Adrenal gland (tissue), 12 donors: ENCODE measurements around the gene NINJ1. TPM values are rescaled to one million over a fixed set of nuclear protein-coding genes. Genes with fewer than 3 reads are reported as not detected.

Experiments used
- DNase-seq, 7 donors: peaks; one replicate each; pipeline ENCODE4 v3.0.0-alpha.2; 2019 to 2020
- H3K27ac ChIP-seq, 5 donors: fragments of 200-600 bp; sonication (generic) in 4 of 5; 1 replicate in 3 of 5; 2 replicates in 2 of 5; pipeline versions ENCODE4 v1.5.1 to v1.8.0; 2016 to 2020; ENCODE audit warnings: mild to moderate bottlenecking in 1 of 5
- H3K27me3 ChIP-seq: fragments of 200-600 bp; 2 replicates; pipeline ENCODE4 v1.8.0; 2021
- H3K36me3 ChIP-seq, 2 donors: fragments of 200-600 bp; replicated peaks in 1 of 2; 1 replicate in 1 of 2; 2 replicates in 1 of 2; pipeline versions ENCODE4 v1.5.1 to v1.8.0; 2018 to 2022
- H3K4me1 ChIP-seq, 2 donors: fragments of 200-600 bp; replicated peaks in 1 of 2; 1 replicate in 1 of 2; 2 replicates in 1 of 2; pipeline versions ENCODE4 v1.5.1 to v1.8.0; 2018 to 2021
- H3K4me3 ChIP-seq, 4 donors: fragments of 200-600 bp; sonication (generic) in 3 of 4; one replicate each; pipeline ENCODE4 v1.5.1; 2016 to 2018
- H3K9me3 ChIP-seq, 3 donors: fragments of 200-600 bp; sonication (generic) in 1 of 3; replicated peaks in 1 of 3; 1 replicate in 2 of 3; 2 replicates in 1 of 3; pipeline versions ENCODE4 v1.5.1 to v1.8.0; 2016 to 2021
- POLR2A ChIP-seq, 2 donors: fragments of 450-650 bp; IDR thresholded peaks; one replicate each; pipeline ENCODE4 v1.6.1; 2017; ENCODE audit warnings: antibody characterized with exemption in 2 of 2, mild to moderate bottlenecking in 2 of 2, moderate library complexity in 1 of 2
- WGBS, 4 donors: extraction: QIAGEN DNeasy Blood & Tissue Kit in 2 of 4; methylation state at CpG; one replicate each; pipeline versions ENCODE4 v1.1.5 to v1.1.7; 2013 to 2017; 5-methylcytosine and 5-hydroxymethylcytosine counted together
- intact Hi-C, 2 donors: fragments of 100-400 bp; cut with DNase I; formaldehyde crosslinking; loops; one replicate each; pipeline versions ENCODE4 v1.14.1 to v1.15.0; 2022 to 2023
- polyA plus RNA-seq, 3 donors: library from polyadenylated mRNA; stranded (reverse); fragments of 200-250 nt in 2 of 3; fragments of 350-450 nt in 1 of 3; fragmentation: Illumina TruSeq in 1 of 3; extraction: RNeasy Lipid Tissue Mini Kit (QIAGEN cat#74804) in 1 of 3; gene quantifications; one replicate each; pipeline ENCODE4 v1.2.3, GENCODE V29; 2013 to 2014
- total RNA-seq, 9 donors: library from RNA; depleted of rRNA in 4 of 9; stranded (reverse); fragments of >200 nt in 4 of 9; fragments of 120-200 nt in 1 of 9; fragmentation: NEBNext Ultra II Directional in 1 of 9; extraction: Animal tissue kit (Norgen Biotek cat#: 25700) in 1 of 9; gene quantifications; one replicate each; pipeline versions ENCODE4 v1.1.0 to v1.2.4, GENCODE V29; 2013 to 2023
- TF ChIP-seq, protein P1 (sequence below), 6 experiments: fragments of 450-650 bp in 4 of 6; fragments of 200-600 bp in 2 of 6; sonication (generic) in 1 of 6; IDR thresholded peaks; 1 replicate in 5 of 6; 2 replicates in 1 of 6; pipeline versions ENCODE4 v1.5.1 to v1.8.0; 2016 to 2021; ENCODE audit warnings: antibody characterized with exemption in 6 of 6, mild to moderate bottlenecking in 2 of 6, moderate library complexity in 1 of 6
- donor health status: healthy with polysubstance abuse.
- donor health status: Bipolar disorder and iron deficiency.
- donor health status: DM: yes; HTN: yes; CAD: no.
- donor health status: DM: no; HTN: no; CAD: no.
- donor health status: DM: no; HTN: no; CAD: no.
- donor health status: DM: yes; HTN: yes; CAD: no.

The NINJ1 gene
- total and polyA plus RNA-seq, 12 donors: 25.6 to 339 (median 161) TPM

DNA sequence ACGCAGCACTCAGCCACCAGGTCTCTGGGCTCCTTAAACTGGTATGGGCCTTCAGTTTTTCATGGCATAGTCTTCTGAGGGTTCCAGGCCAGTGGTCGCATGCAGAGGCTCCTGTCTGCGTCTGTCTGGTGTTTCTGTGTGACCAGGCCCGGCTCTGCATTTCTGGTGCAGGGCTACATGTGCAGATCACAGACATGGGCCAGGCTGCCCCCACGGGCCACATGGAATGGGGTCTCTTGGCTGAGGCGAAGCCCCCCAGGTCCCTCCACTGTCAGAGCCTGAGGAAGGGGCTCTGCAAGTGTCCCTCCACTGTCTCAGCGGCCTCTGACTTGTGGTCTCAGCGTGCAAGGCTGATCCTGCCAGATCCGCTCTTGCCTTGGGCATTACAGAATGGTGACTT is 53.6 kb downstream of the NINJ1 start:
- H3K4me1 ChIP-seq: no peaks in the 10 kb centered on the region
- TF ChIP-seq, protein P1, sequence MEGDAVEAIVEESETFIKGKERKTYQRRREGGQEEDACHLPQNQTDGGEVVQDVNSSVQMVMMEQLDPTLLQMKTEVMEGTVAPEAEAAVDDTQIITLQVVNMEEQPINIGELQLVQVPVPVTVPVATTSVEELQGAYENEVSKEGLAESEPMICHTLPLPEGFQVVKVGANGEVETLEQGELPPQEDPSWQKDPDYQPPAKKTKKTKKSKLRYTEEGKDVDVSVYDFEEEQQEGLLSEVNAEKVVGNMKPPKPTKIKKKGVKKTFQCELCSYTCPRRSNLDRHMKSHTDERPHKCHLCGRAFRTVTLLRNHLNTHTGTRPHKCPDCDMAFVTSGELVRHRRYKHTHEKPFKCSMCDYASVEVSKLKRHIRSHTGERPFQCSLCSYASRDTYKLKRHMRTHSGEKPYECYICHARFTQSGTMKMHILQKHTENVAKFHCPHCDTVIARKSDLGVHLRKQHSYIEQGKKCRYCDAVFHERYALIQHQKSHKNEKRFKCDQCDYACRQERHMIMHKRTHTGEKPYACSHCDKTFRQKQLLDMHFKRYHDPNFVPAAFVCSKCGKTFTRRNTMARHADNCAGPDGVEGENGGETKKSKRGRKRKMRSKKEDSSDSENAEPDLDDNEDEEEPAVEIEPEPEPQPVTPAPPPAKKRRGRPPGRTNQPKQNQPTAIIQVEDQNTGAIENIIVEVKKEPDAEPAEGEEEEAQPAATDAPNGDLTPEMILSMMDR (IDR thresholded peaks at IDR 0.05): no peak
- TF ChIP-seq POLR2A (IDR thresholded peaks at IDR 0.05): no peak
- peak in 1 of 7 donors; percentile 14 for DNase-seq
- WGBS, 4 donors: 82 to 96% (median 93%) methylated on average over 5 to 9 of the region's 9 CpGs
- H3K27ac ChIP-seq: no peak overlapping the region
- intact Hi-C loops: no loop called here
- no peaks in the 10 kb centered on the region for H3K36me3 ChIP-seq
- no peaks in the 10 kb centered on the region for H3K27me3 ChIP-seq
- H3K9me3 ChIP-seq: no peaks in the 10 kb centered on the region
- H3K4me3 ChIP-seq: no peak overlapping the region

DNA sequence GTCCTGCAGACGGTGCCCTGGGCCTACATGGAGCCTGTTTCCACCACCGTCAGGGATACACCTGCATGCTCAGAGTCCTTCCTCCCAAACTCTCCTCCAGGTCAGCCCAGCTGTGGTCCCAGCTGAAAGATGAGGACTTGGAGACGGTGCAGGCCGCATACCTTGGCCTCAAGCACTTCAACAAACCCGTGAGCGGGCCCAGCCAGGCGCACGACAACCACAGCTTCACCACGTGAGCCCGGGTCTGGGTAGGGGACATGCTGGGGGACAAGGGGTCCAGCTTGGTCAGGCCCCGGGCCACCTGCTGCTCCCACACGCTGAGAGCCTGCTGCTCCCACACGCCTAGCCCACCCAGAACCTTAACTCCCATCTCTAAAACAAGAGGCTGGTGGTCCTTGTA is 54.7 kb downstream of the NINJ1 start:
- Histone ChIP-seq H3K27me3 (no peaks in the 10 kb centered on the region), H3K4me3 (no peak overlapping the region), H3K27ac (no peak overlapping the region), H3K4me1 (no peaks in the 10 kb centered on the region), H3K36me3 (no peaks in the 10 kb centered on the region), H3K9me3 (no peaks in the 10 kb centered on the region)
- TF ChIP-seq, protein P1 (IDR thresholded peaks at IDR 0.05): no peak
- TF ChIP-seq POLR2A (IDR thresholded peaks at IDR 0.05): no peak
- intact Hi-C loops: no loop called here
- WGBS, 4 donors: 92 to 98% (median 96%) methylated on average over 8 to 13 of the region's 13 CpGs
- peak in 1 of 7 donors; percentile 3 for DNase-seq

DNA sequence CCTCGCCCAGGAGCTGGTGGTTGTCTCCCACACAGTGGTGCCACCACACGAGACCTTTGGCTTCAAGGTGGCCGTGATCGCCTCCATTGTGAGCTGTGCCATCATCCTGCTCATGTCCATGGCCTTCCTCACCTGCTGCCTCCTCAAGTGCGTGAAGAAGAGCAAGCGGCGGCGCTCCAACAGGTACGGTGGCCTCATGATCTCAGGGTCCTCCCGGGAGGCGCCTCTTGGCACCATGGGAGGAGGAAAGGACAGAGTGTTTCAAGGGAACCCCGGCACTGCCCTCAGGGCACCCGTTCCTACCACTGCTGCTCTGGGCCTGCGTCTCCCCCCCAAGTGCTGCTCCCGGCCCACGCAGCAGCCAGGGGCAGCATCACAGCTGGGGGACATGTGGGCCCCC is 56.2 kb downstream of the NINJ1 start:
- Histone ChIP-seq H3K27me3 (no peaks in the 10 kb centered on the region), H3K36me3 (no peaks in the 10 kb centered on the region), H3K27ac (no peak overlapping the region), H3K4me1 (peaks cover 0 to under 1% of the 10 kb centered on the region in 2 donors), H3K4me3 (no peak overlapping the region), H3K9me3 (no peaks in the 10 kb centered on the region)
- intact Hi-C loops: no loop called here
- DNase-seq: peak in 1 of 7 donors; percentile 5
- 92 to 98% (median 95%) methylated on average over 11 to 16 of the region's 16 CpGs for WGBS, 4 donors
- TF ChIP-seq, protein P1 (IDR thresholded peaks at IDR 0.05): no peak
- no peak for TF ChIP-seq POLR2A (IDR thresholded peaks at IDR 0.05)

DNA sequence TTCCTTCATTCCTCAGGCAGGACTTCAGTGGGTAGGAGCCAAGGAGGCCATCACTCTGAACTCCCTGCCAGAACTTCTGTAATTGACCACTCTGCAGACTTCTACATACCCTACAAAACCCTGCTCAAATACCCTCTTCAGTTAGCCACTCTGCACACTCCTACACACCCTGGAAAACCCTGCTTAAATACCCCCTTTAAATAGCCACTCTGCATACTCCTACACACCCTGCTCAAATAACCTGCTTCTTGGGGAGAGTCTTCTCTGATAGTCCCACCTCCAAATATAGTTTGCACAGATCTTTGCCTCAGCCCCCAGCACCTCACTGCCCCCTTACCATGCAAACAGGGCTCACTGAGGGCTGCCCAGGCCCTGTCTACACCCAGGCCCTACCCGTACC is 56.7 kb downstream of the NINJ1 start:
- H3K4me1 ChIP-seq: peaks cover 0 to 5% of the 10 kb centered on the region in 2 donors
- no peaks in the 10 kb centered on the region for H3K27me3 ChIP-seq
- 94 to 100% (median 100%) methylated on average over 1 of the region's 1 CpG for WGBS, 4 donors
- DNase-seq: no peak
- intact Hi-C loops: no loop called here
- no peaks in the 10 kb centered on the region for H3K9me3 ChIP-seq
- H3K27ac ChIP-seq: no peak overlapping the region
- TF ChIP-seq, protein P1 (IDR thresholded peaks at IDR 0.05): no peak
- no peak for TF ChIP-seq POLR2A (IDR thresholded peaks at IDR 0.05)
- no peak overlapping the region for H3K4me3 ChIP-seq
- H3K36me3 ChIP-seq: no peaks in the 10 kb centered on the region
